HG03103 (cell line): ENCODE results near the gene MTO1.
"Not testable (repeated sequence)": the region's sequence is repeated elsewhere in the genome, so short reads cannot be mapped to it uniquely, and the experiment has no call there.

Experiments used
- ATAC-seq: cut with Tn5 transposase; IDR thresholded peaks from one replicate; pipeline ENCODE4 v1.9.1; 2021; ENCODE audit warnings: low read depth; ENCODE audit not compliant: unreplicated experiment

Gene MTO1

DNA sequence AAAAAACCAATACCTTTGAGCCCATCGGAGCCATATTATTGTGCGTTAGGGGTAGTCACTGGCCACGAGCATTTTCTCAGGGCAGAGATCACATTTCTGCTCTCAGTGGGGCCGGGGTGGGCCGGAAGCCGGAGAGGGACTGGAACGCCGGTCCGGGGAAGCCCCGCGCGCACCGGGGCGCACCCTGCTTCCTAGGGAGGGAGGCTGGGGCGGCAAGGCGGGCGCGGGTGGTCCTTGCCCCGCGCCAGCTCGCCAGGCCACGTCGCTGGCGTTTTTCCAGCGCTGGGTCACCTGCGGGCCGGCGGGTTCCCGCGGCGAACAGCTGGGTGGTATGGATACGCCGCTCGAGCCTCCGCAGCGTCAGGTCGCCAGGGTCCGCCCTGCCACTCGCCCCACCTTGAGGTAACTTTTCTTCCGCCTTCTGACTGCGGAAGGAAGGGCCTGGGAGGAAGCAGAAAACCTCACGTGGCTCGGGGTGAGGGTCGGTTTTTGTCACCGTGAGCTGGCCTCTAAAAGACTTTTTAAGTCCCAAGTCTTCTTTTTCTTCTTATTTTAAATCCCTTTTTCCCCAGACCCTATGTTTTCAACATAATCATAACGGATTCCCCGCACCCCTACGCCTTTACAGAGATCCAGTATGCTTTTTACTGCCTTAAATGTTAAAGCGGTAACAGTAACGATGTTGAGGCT, 62.0 kb downstream of the MTO1 start:
- peak; percentile 45 for ATAC-seq

- ATAC-seq = no peak
Observed at GRCh38 chr6:73525546-73526330, 64.2 kb downstream of the MTO1 start.

GRCh38 chr6:73528897-73529296, 67.4 kb downstream of the MTO1 start:
- ATAC-seq = no peak

DNA sequence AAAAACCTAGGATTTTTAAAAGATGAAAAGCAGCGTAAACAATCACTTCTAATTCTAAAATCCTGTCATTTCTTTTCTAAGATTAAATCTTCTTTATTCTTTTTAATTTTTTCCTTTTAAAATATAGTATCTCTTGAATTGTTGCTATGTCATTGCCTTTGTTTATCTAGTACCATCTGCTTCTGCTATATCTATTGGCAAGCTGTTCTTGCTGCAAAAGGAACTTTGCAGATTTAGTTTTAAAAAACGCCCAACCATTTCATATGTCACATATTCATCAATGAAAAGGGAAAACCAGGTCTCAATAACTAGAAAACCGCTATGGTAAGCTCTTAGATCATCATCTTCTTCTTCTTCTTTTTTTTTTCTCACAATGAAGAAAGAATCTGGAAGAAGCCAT, 70.8 kb downstream of the MTO1 start:
- ATAC-seq = no peak

- ATAC-seq = no peak
Observed at GRCh38 chr6:73534628-73535027, 73.1 kb downstream of the MTO1 start.

- no peak for ATAC-seq
Observed at GRCh38 chr6:73537677-73538076, 76.1 kb downstream of the MTO1 start.

DNA sequence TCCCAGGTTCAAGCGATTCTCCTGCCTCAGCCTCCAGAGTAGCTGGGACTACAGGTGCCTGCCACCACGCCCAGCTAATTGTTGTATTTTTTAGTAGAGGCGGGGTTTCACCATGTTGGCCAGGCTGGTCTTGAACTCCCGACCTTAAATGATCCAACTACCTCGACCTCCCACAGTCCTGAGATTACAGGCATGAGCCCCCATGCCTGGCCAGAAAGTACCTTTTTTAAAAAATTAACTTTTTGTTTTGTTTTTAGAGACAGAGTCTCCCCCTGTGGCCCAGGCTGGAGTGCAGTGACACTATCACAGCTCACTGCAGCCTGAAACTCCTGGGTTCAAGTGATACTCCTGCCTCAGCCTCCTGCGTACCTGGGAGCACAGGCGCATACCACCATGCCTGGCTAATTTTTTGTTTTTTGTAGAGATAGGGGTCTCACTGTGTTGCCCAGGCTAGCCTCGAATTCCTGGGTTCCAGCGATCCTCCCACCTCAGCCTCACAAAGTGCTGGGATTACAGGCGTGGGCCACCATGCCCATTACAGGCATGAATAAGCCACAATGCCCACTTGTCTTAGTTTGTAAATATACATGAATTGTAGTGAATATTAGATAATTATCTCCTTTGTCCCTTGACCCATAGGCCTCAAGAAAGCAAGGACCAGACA, 76.7 kb downstream of the MTO1 start:
- no peak for ATAC-seq

- not testable (repeated sequence) for ATAC-seq
Observed at GRCh38 chr6:73542481-73542880, 80.9 kb downstream of the MTO1 start.

DNA sequence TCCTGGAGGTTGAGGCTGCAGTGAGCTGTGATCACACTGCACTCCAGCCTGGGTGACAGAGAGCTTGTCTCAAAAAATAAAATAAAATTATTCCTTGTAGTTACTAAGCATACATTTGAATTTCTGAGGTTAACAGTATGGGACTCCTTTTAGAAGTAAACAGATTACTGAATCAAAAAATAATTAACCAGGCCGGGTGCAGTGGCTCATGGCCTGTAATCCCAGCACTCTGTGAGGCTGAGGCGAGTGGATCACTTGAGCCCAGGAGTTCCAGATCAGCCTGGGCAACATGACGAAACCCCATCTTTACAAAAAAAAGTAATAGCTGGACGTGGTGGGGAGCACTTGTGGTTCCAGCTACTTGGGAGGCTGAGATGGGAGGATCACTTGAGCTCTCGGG, 81.4 kb downstream of the MTO1 start:
- ATAC-seq = no peak

GRCh38 chr6:73547036-73547435, 85.5 kb downstream of the MTO1 start:
- ATAC-seq = no peak

DNA sequence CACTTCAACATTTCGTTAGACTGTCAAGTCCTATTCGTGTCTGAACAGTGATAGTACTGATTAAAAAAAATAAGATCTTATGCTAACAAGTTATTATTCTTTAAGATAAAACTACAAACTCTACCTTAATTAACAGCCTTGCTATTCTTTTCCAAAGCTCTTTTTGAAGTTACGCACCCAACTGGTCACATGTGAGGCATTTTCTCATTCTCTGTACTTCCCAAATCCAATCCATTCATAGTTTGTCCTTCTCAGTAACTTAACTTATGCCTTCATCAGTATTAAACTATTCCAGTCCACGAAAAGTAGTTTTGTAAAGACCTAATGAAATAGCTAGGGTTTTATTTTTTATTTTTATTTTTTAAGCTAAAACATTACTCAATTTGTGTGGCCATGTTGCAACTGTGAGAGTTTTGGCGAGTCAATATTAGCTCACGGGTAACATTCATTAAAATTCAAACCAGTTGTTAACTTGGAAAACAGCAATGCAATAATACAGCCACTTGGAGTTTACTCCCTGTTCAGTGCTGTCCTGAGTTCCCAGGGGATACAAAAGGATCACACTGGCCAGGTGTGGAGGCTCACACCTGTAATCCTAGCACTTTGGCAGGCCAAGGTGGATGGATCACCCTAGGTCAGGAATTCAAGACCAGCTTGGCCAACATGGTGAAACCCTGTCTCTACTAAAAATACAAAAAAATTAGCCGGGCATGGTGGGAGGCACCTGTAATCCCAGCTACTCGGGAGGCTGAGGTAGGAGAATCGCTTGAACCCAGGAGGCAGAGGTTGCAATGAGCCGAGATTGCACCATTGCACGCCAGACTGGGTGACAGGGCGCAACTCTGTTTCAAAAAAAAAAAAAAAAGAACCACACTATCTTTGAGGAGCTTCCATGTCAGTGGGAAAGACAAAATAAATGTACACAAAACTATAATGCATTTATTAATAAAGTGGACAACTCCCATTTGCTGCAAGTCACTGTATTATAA, 87.2 kb downstream of the MTO1 start:
- no peak for ATAC-seq

- not testable (repeated sequence) for ATAC-seq
Observed at GRCh38 chr6:73551115-73551514, 89.6 kb downstream of the MTO1 start.

- ATAC-seq = not testable (repeated sequence)
Observed at GRCh38 chr6:73555380-73555949, 93.9 kb downstream of the MTO1 start.

DNA sequence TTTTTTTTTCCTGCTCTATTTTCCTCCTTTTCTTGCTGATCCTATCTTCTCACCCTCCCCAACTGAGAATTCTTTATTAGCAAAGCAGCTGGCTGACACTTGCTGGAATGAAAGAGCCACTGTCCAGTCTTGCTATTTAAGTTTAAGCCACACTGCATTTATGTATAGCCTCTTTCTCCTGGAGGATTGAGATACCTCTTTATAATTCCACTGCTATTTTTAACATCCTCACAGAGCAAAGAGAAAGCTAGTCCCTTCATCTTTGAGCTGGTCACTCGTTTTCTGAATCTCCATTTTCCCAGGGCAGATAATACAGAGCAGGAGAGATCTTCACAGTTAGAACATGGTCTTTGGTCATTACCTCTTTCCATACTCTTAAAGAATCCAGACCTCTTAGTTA, 95.3 kb downstream of the MTO1 start:
- no peak for ATAC-seq
